Esophagus muscularis mucosa (tissue), 4 donors: ENCODE data around the gene CACNA1G.

ENCODE experiments used
- CTCF ChIP-seq, 3 experiments: fragments of 200-600 bp in 2 of 3; fragments of 450-650 bp in 1 of 3; sonication (generic) in 2 of 3; IDR thresholded peaks; one replicate each; pipeline ENCODE4 v1.5.1; 2017 to 2019; ENCODE audit warnings: antibody characterized with exemption in 3 of 3, mild to moderate bottlenecking in 2 of 3, moderate library complexity in 1 of 3
- EP300 ChIP-seq: sonication (generic); formaldehyde crosslinking; IDR thresholded peaks from one replicate; pipeline ENCODE4 v1.6.1; 2017; ENCODE audit warnings: antibody characterized with exemption
- POLR2A ChIP-seq: fragments of 450-650 bp; IDR thresholded peaks from one replicate; pipeline ENCODE4 v1.6.1; 2017; ENCODE audit warnings: antibody characterized with exemption, moderate library complexity, mild to moderate bottlenecking, low read depth
- POLR2AphosphoS5 ChIP-seq, 2 donors: sonication (generic); formaldehyde crosslinking; IDR thresholded peaks; one replicate each; pipeline ENCODE4 v1.6.1; 2017; ENCODE audit warnings: antibody characterized with exemption in 2 of 2

GRCh38 chr17:50551884-50552283 lies 8.6 kb upstream of the CACNA1G start:
- TF ChIP-seq CTCF (IDR thresholded peaks at IDR 0.05), result no peak
- no peak for TF ChIP-seq POLR2A
- no peak for TF ChIP-seq POLR2AphosphoS5 (IDR thresholded peaks at IDR 0.05)
- TF ChIP-seq EP300, result no peak
